Measurements from ENCODE around the gene MATCAP1. TPM values are rescaled to one million over a fixed set of nuclear protein-coding genes. Genes with fewer than 3 reads are reported as not detected.

MATCAP1 gene
- total and polyA plus RNA-seq, 2 of the 8 experiments (the other 6 are each of a cell fraction or from before 2014, with no cell fraction given), result 22.9 to 27.5 TPM

GRCh38 chr16:67167588-67167987, 16.2 kb downstream of the MATCAP1 start:
- H3K4me2 ChIP-seq (ENCODE audit: insufficient read depth in 1 of 2, low read depth in 2 of 2, low read length in 2 of 2), result no peak overlapping the region
- H2AK5ac ChIP-seq (ENCODE audit: low read depth, low read length), result no peak overlapping the region
- H3K4ac ChIP-seq (replicated peaks; ENCODE audit: insufficient read length, low read depth, low read length), result no peak overlapping the region
- no peak overlapping the region for H2BK15ac ChIP-seq (ENCODE audit: low read length)
- H3K79me1 ChIP-seq (ENCODE audit: low read depth, low read length), result peaks cover 2% of the 10 kb centered on the region; the same call in 1 of the 2 replicates
- H4K91ac ChIP-seq (replicated peaks; ENCODE audit: insufficient read length, low read length), result no peak overlapping the region
- no peak overlapping the region for H3K18ac ChIP-seq (ENCODE audit: extremely low read depth, low read length)
- H3K4me1 ChIP-seq (replicated peaks in 1 of 4; ENCODE audit: control insufficient read depth in 3 of 4, insufficient read depth in 4 of 4, low read length in 3 of 4), result peaks cover 0 to 41% (median 36%) of the 10 kb centered on the region in 4 experiments; a peak in 6 of 7 replicates
- H3K79me2 ChIP-seq (ENCODE audit: control insufficient read depth in 1 of 2, insufficient read depth in 2 of 2, low read length in 2 of 2), result no peaks in the 10 kb centered on the region
- no peak overlapping the region for H3K4me3 ChIP-seq (ENCODE audit: extremely low read depth in 1 of 4, insufficient read depth in 2 of 4, low read depth in 3 of 4, low read length in 4 of 4)
- H3K14ac ChIP-seq (ENCODE audit: insufficient read length), result no peak overlapping the region
- peaks cover 84 to 98% (median 97%) of the 10 kb centered on the region in 4 experiments for H3K27me3 ChIP-seq (replicated peaks in 1 of 4; ENCODE audit: control insufficient read depth in 3 of 4, extremely low read depth in 1 of 4, insufficient read depth in 3 of 4, low read length in 3 of 4)
- WGBS, 2 experiments (ENCODE audit: extremely low coverage in 1 of 2, insufficient coverage in 1 of 2, insufficient read length in 1 of 2, insufficient replicate concordance in 2 of 2, low coverage in 1 of 2, low lambda C conversion rate in 2 of 2, missing lambda C conversion rate in 1 of 2), result 59% methylated on average over 7 of the region's 7 CpGs; no CpG with 5 or more reads in 1 of the 2 experiments
- FAIRE-seq (no peak), DNase-seq (ENCODE audit: low read depth in 1 of 2, low spot score in 2 of 2) (no peak)
- no peak overlapping the region for H3K9ac ChIP-seq (replicated peaks in 1 of 4; ENCODE audit: extremely low read depth in 1 of 4, low read depth in 3 of 4, low read length in 3 of 4)
- H3K36me3 ChIP-seq (ENCODE audit: control insufficient read depth in 2 of 4, insufficient read depth in 4 of 4, low read length in 3 of 4), result peaks cover 0 to 14% (median 0%) of the 10 kb centered on the region in 4 experiments; a peak in 1 of 8 replicates
- H4K8ac ChIP-seq (ENCODE audit: extremely low read depth, insufficient read depth, low read length), result no peak overlapping the region; the same call in 1 of the 2 replicates
- H2BK20ac ChIP-seq (ENCODE audit: low read length), result no peak overlapping the region
- no peak overlapping the region for H3K27ac ChIP-seq (ENCODE audit: low read depth, low read length)
- TF ChIP-seq JUND (IDR thresholded peaks at IDR 0.05; ENCODE audit: low read length) (no peak), EZH2 (IDR thresholded peaks at IDR 0.05; ENCODE audit: low read depth, low read length, severe bottlenecking) (no peak), PHF8 (conservative IDR thresholded peaks at IDR 0.05; ENCODE audit: low read depth, low read length) (no peak), BRCA1 (IDR thresholded peaks at IDR 0.05; ENCODE audit: low read depth, low read length) (no peak), CTBP2 (IDR thresholded peaks at IDR 0.05; ENCODE audit: borderline replicate concordance, insufficient read depth, insufficient read length, low read length) (no peak), SP4 (IDR thresholded peaks at IDR 0.05; ENCODE audit: low read length) (no peak), RAD21 (IDR thresholded peaks at IDR 0.05 in 1 of 2, conservative IDR thresholded peaks at IDR 0.05 in 1 of 2; ENCODE audit: low read depth in 2 of 2, low read length in 2 of 2) (no peak), CREB1 (IDR thresholded peaks at IDR 0.05) (no peak), SIX5 (IDR thresholded peaks at IDR 0.05; ENCODE audit: low read depth, low read length) (no peak), POLR2AphosphoS5 (IDR thresholded peaks at IDR 0.05; ENCODE audit: low read depth, low read length) (no peak)
- TF ChIP-seq, protein P1, sequence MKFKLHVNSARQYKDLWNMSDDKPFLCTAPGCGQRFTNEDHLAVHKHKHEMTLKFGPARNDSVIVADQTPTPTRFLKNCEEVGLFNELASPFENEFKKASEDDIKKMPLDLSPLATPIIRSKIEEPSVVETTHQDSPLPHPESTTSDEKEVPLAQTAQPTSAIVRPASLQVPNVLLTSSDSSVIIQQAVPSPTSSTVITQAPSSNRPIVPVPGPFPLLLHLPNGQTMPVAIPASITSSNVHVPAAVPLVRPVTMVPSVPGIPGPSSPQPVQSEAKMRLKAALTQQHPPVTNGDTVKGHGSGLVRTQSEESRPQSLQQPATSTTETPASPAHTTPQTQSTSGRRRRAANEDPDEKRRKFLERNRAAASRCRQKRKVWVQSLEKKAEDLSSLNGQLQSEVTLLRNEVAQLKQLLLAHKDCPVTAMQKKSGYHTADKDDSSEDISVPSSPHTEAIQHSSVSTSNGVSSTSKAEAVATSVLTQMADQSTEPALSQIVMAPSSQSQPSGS (IDR thresholded peaks at IDR 0.05; ENCODE audit: low read length), result no peak
- ChIA-PET CTCF (ENCODE audit: partially characterized antibody) (interaction anchor here (1.1 to 19.3 kb wide), 10 partner anchors 8 to 255 kb away, joined by 3 to 291 read pairs (median 24); partner anchors contain the start of genes B3GNT9, ELMO3, EXOC3L1 and FBXL8), POLR2A (ENCODE audit: partially characterized antibody) (no interaction called here)
- H3K23me2 ChIP-seq (ENCODE audit: low read depth, low read length), result peaks cover 17% of the 10 kb centered on the region
- peaks cover 2 to 21% of the 10 kb centered on the region in 2 experiments for H4K20me1 ChIP-seq (replicated peaks in 1 of 2; ENCODE audit: control insufficient read depth in 1 of 2, insufficient read depth in 2 of 2, low read length in 2 of 2)
- no peak overlapping the region for H2BK5ac ChIP-seq (ENCODE audit: low read depth, low read length)
- H3K56ac ChIP-seq (replicated peaks; ENCODE audit: insufficient read length, low read depth, low read length), result no peak overlapping the region
- H2AFZ ChIP-seq (ENCODE audit: low read length), result no peak overlapping the region
- H2BK120ac ChIP-seq (replicated peaks; ENCODE audit: low read depth, low read length), result no peak overlapping the region
- H2BK12ac ChIP-seq (ENCODE audit: low read depth, low read length), result no peak overlapping the region
- no peaks in the 10 kb centered on the region for H3K9me3 ChIP-seq (ENCODE audit: insufficient read depth in 2 of 2, low read depth in 1 of 2, low read length in 1 of 2)
- H3K23ac ChIP-seq (ENCODE audit: insufficient read length), result no peak overlapping the region
- H4K5ac ChIP-seq (ENCODE audit: insufficient read length, low read depth, low read length), result no peak overlapping the region
